Smooth muscle cell (in vitro differentiated cells): ENCODE measurements around the gene MRPL53. TPM values are rescaled to one million over a fixed set of nuclear protein-coding genes. Genes with fewer than 3 reads are reported as not detected.
"Not testable (repeated sequence)": the region's sequence is repeated elsewhere in the genome, so short reads cannot be mapped to it uniquely, and the experiment has no call there.

Experiments used
- DNase-seq: peaks from one replicate; lab custom pipeline; 2025; ENCODE audit not compliant: unreplicated experiment; lab: John Stamatoyannopoulos, UW
- H2AFZ ChIP-seq: fragments of 200-600 bp; sonication (generic); 2 replicates; pipeline ENCODE4 v1.6.0; 2016; ENCODE audit warnings: antibody characterized with exemption, low read depth, mild to moderate bottlenecking
- H3F3A ChIP-seq: fragments of 200-600 bp; sonication (generic); 2 replicates; pipeline ENCODE4 v1.6.0; 2017; ENCODE audit warnings: antibody characterized with exemption, low read depth
- H3K27ac ChIP-seq: fragments of 200-600 bp; sonication (generic); 2 replicates; pipeline ENCODE4 v1.5.1; 2016; ENCODE audit warnings: low read depth, mild to moderate bottlenecking
- H3K27me3 ChIP-seq: fragments of 200-600 bp; sonication (generic); 2 replicates; pipeline ENCODE4 v1.6.1; 2016; ENCODE audit warnings: low read depth, mild to moderate bottlenecking
- H3K36me3 ChIP-seq: fragments of 200-600 bp; sonication (generic); 2 replicates; pipeline ENCODE4 v1.5.1; 2016; ENCODE audit warnings: low read depth
- H3K4me1 ChIP-seq: fragments of 200-600 bp; sonication (generic); 2 replicates; pipeline ENCODE4 v1.5.1; 2016; ENCODE audit warnings: low read depth
- H3K4me2 ChIP-seq: fragments of 200-600 bp; sonication (generic); 2 replicates; pipeline ENCODE4 v1.6.0; 2016; ENCODE audit warnings: mild to moderate bottlenecking
- H3K4me3 ChIP-seq: fragments of 200-600 bp; sonication (generic); 2 replicates; pipeline ENCODE4 v1.5.1; 2016; ENCODE audit warnings: mild to moderate bottlenecking
- H3K79me2 ChIP-seq: fragments of 200-600 bp; sonication (generic); 2 replicates; pipeline ENCODE4 v1.6.0; 2016; ENCODE audit warnings: low read depth, mild to moderate bottlenecking
- H3K9ac ChIP-seq: fragments of 200-600 bp; sonication (generic); 2 replicates; pipeline ENCODE4 v1.6.0; 2016; ENCODE audit warnings: low read depth
- H3K9me3 ChIP-seq: fragments of 200-600 bp; sonication (generic); replicated peaks from 2 replicates; pipeline ENCODE4 v1.5.1; 2016; ENCODE audit warnings: low read depth
- H4K20me1 ChIP-seq: fragments of 200-600 bp; sonication (generic); 2 replicates; pipeline ENCODE4 v1.6.0; 2016; ENCODE audit warnings: low read depth
- CTCF ChIP-seq: fragments of 200-600 bp; sonication (generic); IDR thresholded peaks from 2 replicates; pipeline ENCODE4 v1.5.1; 2017; ENCODE audit warnings: borderline replicate concordance, mild to moderate bottlenecking, antibody characterized with exemption; ENCODE audit not compliant: insufficient read depth, poor library complexity, severe bottlenecking
- WGBS: methylation state at CpG from one replicate; pipeline ENCODE4 v1.1.7; 2016; ENCODE audit warnings: low lambda C conversion rate; 5-methylcytosine and 5-hydroxymethylcytosine counted together
- polyA plus RNA-seq: library from polyadenylated mRNA; unstranded; fragments of >200 nt; fragmentation: Nextera tagmentation; extraction: Ambion mirVana; gene quantifications from 2 replicates; pipeline ENCODE4 v1.2.1, GENCODE V29; 2016
- total RNA-seq: library from RNA; depleted of rRNA; stranded (reverse); fragments of >200 nt; gene quantifications from 2 replicates; pipeline ENCODE4 v1.2.3, GENCODE V29; 2014

The MRPL53 gene
- total and polyA plus RNA-seq, 2 experiments from 2014 or later = 12.0 to 76.8 TPM

DNA sequence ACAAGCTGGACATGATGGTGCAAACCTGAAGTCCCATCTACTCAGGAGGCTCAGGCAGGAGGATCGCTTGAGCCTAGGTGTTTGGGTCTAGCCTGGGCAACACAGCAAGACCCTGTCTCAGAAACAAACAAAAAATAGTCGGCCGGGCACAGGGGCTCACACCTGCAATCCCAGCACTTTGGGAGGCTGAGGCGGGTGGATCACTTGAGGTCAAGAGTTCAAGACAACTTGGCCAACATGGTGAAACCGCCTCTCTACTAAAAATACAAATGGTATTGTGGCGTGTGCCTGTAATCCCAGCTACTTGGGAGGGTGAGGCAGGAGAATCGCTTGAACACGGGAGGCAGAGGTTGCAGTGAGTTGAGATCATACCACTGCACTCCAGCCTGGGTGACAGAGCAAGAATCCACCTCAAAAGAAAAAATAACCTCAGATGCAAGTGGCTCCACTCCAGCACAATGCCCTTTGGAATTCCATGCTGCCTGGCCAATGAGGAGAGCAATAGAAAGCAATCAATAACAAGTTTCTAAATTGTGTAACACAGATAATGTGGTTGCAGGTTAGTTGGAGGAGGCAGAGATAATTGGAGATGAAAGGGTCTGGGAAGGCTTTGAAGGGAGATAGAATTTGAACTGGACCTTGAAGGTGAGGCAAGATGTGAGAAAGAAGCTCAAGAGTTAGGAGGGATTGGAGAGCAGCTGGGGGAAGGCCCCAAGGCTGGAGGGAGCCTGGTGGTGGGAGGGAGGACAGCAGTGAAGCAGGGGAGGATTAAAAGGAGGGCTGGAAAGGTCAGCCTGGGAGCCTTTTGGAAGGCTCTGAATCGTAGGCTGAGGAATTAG lies 16.4 kb upstream of the MRPL53 start:
- Histone ChIP-seq H3K27ac (no peak overlapping the region), H3K9me3 (no peaks in the 10 kb centered on the region), H3K4me3 (no peak overlapping the region), H4K20me1 (no peaks in the 10 kb centered on the region), H3K27me3 (no peaks in the 10 kb centered on the region), H3K79me2 (peaks cover 12% of the 10 kb centered on the region), H3K9ac (no peak overlapping the region), H3K36me3 (no peaks in the 10 kb centered on the region), H3K4me2 (no peak overlapping the region), H3K4me1 (no peaks in the 10 kb centered on the region), H2AFZ (no peak overlapping the region), H3F3A (no peaks in the 10 kb centered on the region)
- TF ChIP-seq CTCF = no peak
- DNase-seq = no peak
- WGBS = 92% methylated on average over 9 of the region's 9 CpGs

GRCh38 chr2:74486141-74486540 lies 13.7 kb upstream of the MRPL53 start:
- Histone ChIP-seq H3K4me1 (peaks cover 15% of the 10 kb centered on the region), H3K4me2 (no peak overlapping the region), H3K9ac (no peak overlapping the region), H3K79me2 (peaks cover 30% of the 10 kb centered on the region), H3K4me3 (no peak overlapping the region), H2AFZ (no peak overlapping the region), H3K27me3 (no peaks in the 10 kb centered on the region), H3K9me3 (no peaks in the 10 kb centered on the region), H3K36me3 (no peaks in the 10 kb centered on the region), H3K27ac (no peak overlapping the region), H3F3A (no peaks in the 10 kb centered on the region), H4K20me1 (no peaks in the 10 kb centered on the region)
- TF ChIP-seq CTCF = no peak
- WGBS = 100% methylated on average over 2 of the region's 2 CpGs
- DNase-seq = no peak

DNA sequence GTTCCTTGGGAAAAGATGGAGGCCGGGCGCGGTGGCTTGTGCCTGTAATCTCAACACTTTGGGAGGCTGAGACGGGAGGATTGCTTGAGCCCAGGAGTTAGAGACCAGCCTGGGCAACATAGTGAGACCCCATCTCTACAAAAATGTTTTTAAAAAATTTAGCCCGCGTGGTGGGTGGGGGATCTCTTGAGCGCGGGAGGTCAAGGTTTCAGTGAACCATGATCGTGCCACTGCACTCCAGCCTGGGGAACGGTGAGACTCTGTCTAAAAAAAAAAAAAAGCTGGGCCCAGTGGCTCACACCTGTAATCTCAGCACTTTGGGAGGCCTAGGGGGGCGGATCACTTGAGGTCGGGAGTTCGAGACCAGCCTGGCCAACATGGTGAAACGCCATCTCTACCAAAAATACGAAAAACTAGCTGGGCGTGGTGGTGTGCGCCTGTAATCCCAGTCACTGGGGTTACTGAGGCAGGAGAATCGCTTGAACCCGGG lies 11.2 kb upstream of the MRPL53 start:
- H3K9me3 ChIP-seq, H3K27me3 ChIP-seq, H3K27ac ChIP-seq, H3F3A ChIP-seq, H4K20me1 ChIP-seq, DNase-seq, H3K36me3 ChIP-seq: not testable (repeated sequence)
- peaks cover 47% of the 10 kb centered on the region for H3K79me2 ChIP-seq
- peak overlapping the region; percentile 86 for H2AFZ ChIP-seq
- peak overlapping the region; percentile 96 for H3K4me2 ChIP-seq
- peak overlapping the region; percentile 42 for H3K9ac ChIP-seq
- H3K4me1 ChIP-seq = peaks cover 18% of the 10 kb centered on the region
- peak overlapping the region; percentile 79 for H3K4me3 ChIP-seq
- 94% methylated on average over 19 of the region's 19 CpGs for WGBS

- Histone ChIP-seq H3K4me3 (peak within 1 kb of the TSS; percentile 79), H2AFZ (peak within 1 kb of the TSS; percentile 86), H3K4me2 (peak within 1 kb of the TSS; percentile 96), H3K27me3 (no peaks in the 10 kb centered on the region), H3K4me1 (peaks cover 18% of the 10 kb centered on the region), H3K27ac (peak within 1 kb of the TSS; percentile 20), H3K36me3 (no peaks in the 10 kb centered on the region), H3K79me2 (peaks cover 47% of the 10 kb centered on the region), H3K9me3 (no peaks in the 10 kb centered on the region), H4K20me1 (no peaks in the 10 kb centered on the region), H3K9ac (peak within 1 kb of the TSS; percentile 42), H3F3A (no peaks in the 10 kb centered on the region)
- DNase-seq = peak; percentile 90
- WGBS = 3% methylated on average over 50 of the region's 50 CpGs
- peak; percentile 84 for TF ChIP-seq CTCF
These were observed 10.6 kb upstream of the MRPL53 start, which contains the start of the genes CCDC142 and TTC31 for GRCh38 chr2:74482801-74483674. Gene CCDC142, minus strand, starts transcription at chr2:74482998. Its CDS starts 161 bp downstream, at chr2:74482837. Gene TTC31, plus strand, starts transcription at chr2:74483081. Its CDS starts 15 bp downstream, at chr2:74483096.
